GM18858 (cell line): Measurements from ENCODE around the gene FZD2.

Experiments used
- ATAC-seq: cut with Tn5 transposase; IDR thresholded peaks from one replicate; pipeline ENCODE4 v1.9.1; 2021; ENCODE audit not compliant: unreplicated experiment

The FZD2 gene

GRCh38 chr17:44606658-44607057 lies 49.4 kb downstream of the FZD2 start:
- ATAC-seq, result no peak

GRCh38 chr17:44607836-44608690 lies 50.8 kb downstream of the FZD2 start:
- no peak for ATAC-seq

- ATAC-seq, result no peak
Observed at GRCh38 chr17:44608727-44609435, 51.6 kb downstream of the FZD2 start.

GRCh38 chr17:44610331-44610730 lies 53.0 kb downstream of the FZD2 start:
- no peak for ATAC-seq
